KMS-11 (cell line): ENCODE results near the gene COL12A1.

Source experiments
- H2AFZ ChIP-seq: fragments of 200-600 bp; sonication (generic); 2 replicates; pipeline ENCODE4 v1.6.1; 2016; ENCODE audit warnings: antibody characterized with exemption, mixed run types, low read depth
- H3K27ac ChIP-seq: fragments of 200-600 bp; sonication (generic); 2 replicates; pipeline ENCODE4 v1.6.1; 2016; ENCODE audit warnings: mild to moderate bottlenecking, mixed run types
- H3K27me3 ChIP-seq: fragments of 200-600 bp; sonication (generic); 2 replicates; pipeline ENCODE4 v1.6.1; 2017; ENCODE audit warnings: mild to moderate bottlenecking, low read depth, mixed run types, moderate library complexity; ENCODE audit not compliant: insufficient read depth
- H3K36me3 ChIP-seq: fragments of 200-600 bp; sonication (generic); 2 replicates; pipeline ENCODE4 v1.6.1; 2017; ENCODE audit warnings: mild to moderate bottlenecking, mixed run types; ENCODE audit not compliant: insufficient read depth
- H3K4me1 ChIP-seq: fragments of 200-600 bp; sonication (generic); 2 replicates; pipeline ENCODE4 v1.6.1; 2016; ENCODE audit warnings: mild to moderate bottlenecking, low read depth, mixed run types; ENCODE audit not compliant: poor library complexity, severe bottlenecking
- H3K4me2 ChIP-seq: fragments of 200-600 bp; sonication (generic); 2 replicates; pipeline ENCODE4 v1.7.0; 2016; ENCODE audit warnings: mild to moderate bottlenecking, mixed run types
- H3K4me3 ChIP-seq: fragments of 200-600 bp; sonication (generic); IDR thresholded peaks from 2 replicates; pipeline ENCODE4 v1.6.1; 2017; ENCODE audit warnings: low read depth, low read length, mixed read lengths; ENCODE audit not compliant: insufficient read depth
- H3K79me2 ChIP-seq: fragments of 200-600 bp; sonication (generic); 2 replicates; pipeline ENCODE4 v1.6.1; 2016; ENCODE audit warnings: low read depth, mixed run types; ENCODE audit not compliant: insufficient read depth
- H3K9ac ChIP-seq: fragments of 200-600 bp; sonication (generic); 2 replicates; pipeline ENCODE4 v1.6.1; 2016; ENCODE audit warnings: mild to moderate bottlenecking, mixed run types
- H4K20me1 ChIP-seq: fragments of 200-600 bp; sonication (generic); 2 replicates; pipeline ENCODE4 v1.6.1; 2016; ENCODE audit warnings: mild to moderate bottlenecking, mixed run types; ENCODE audit not compliant: insufficient read depth
- CTCF ChIP-seq: fragments of 200-600 bp; sonication (generic); conservative IDR thresholded peaks from 2 replicates; pipeline ENCODE4 v1.6.1; 2017; ENCODE audit warnings: low read depth, mild to moderate bottlenecking, antibody characterized with exemption, low read length, moderate library complexity, mixed read lengths

Gene COL12A1

GRCh38 chr6:75094614-75095200 lies 111.1 kb downstream of the COL12A1 start:
- H3K79me2 ChIP-seq = no peaks in the 10 kb centered on the region
- no peaks in the 10 kb centered on the region for H3K4me1 ChIP-seq
- TF ChIP-seq CTCF = no peak
- no peaks in the 10 kb centered on the region for H3K36me3 ChIP-seq
- H3K9ac ChIP-seq = no peak overlapping the region
- H3K4me3 ChIP-seq = no peak overlapping the region
- no peaks in the 10 kb centered on the region for H4K20me1 ChIP-seq
- H2AFZ ChIP-seq = no peak overlapping the region
- no peak overlapping the region for H3K4me2 ChIP-seq
- H3K27me3 ChIP-seq = no peaks in the 10 kb centered on the region
- H3K27ac ChIP-seq = no peak overlapping the region

- Histone ChIP-seq H2AFZ (no peak overlapping the region), H3K4me1 (no peaks in the 10 kb centered on the region), H3K79me2 (no peaks in the 10 kb centered on the region), H4K20me1 (no peaks in the 10 kb centered on the region), H3K4me2 (no peak overlapping the region), H3K4me3 (no peak overlapping the region), H3K27ac (no peak overlapping the region), H3K9ac (no peak overlapping the region), H3K27me3 (no peaks in the 10 kb centered on the region), H3K36me3 (no peaks in the 10 kb centered on the region)
- no peak for TF ChIP-seq CTCF
Measured at GRCh38 chr6:75091467-75092190, 114.2 kb downstream of the COL12A1 start.

- H4K20me1 ChIP-seq = no peaks in the 10 kb centered on the region
- no peak overlapping the region for H2AFZ ChIP-seq
- H3K9ac ChIP-seq = no peak overlapping the region
- H3K27ac ChIP-seq = no peak overlapping the region
- no peaks in the 10 kb centered on the region for H3K36me3 ChIP-seq
- H3K4me2 ChIP-seq = no peak overlapping the region
- no peaks in the 10 kb centered on the region for H3K4me1 ChIP-seq
- no peaks in the 10 kb centered on the region for H3K27me3 ChIP-seq
- no peak overlapping the region for H3K4me3 ChIP-seq
- no peak for TF ChIP-seq CTCF
- no peaks in the 10 kb centered on the region for H3K79me2 ChIP-seq
Measured at GRCh38 chr6:75090576-75090975, 115.3 kb downstream of the COL12A1 start.

- no peaks in the 10 kb centered on the region for H3K79me2 ChIP-seq
- no peak overlapping the region for H3K27ac ChIP-seq
- no peaks in the 10 kb centered on the region for H3K27me3 ChIP-seq
- no peak overlapping the region for H3K4me3 ChIP-seq
- no peaks in the 10 kb centered on the region for H3K36me3 ChIP-seq
- TF ChIP-seq CTCF = no peak
- H3K4me1 ChIP-seq = no peaks in the 10 kb centered on the region
- H3K4me2 ChIP-seq = no peak overlapping the region
- no peak overlapping the region for H3K9ac ChIP-seq
- no peaks in the 10 kb centered on the region for H4K20me1 ChIP-seq
- H2AFZ ChIP-seq = no peak overlapping the region
Measured at GRCh38 chr6:75089921-75090320, 115.9 kb downstream of the COL12A1 start.
